ENCODE data around the gene NABP2.

DNA sequence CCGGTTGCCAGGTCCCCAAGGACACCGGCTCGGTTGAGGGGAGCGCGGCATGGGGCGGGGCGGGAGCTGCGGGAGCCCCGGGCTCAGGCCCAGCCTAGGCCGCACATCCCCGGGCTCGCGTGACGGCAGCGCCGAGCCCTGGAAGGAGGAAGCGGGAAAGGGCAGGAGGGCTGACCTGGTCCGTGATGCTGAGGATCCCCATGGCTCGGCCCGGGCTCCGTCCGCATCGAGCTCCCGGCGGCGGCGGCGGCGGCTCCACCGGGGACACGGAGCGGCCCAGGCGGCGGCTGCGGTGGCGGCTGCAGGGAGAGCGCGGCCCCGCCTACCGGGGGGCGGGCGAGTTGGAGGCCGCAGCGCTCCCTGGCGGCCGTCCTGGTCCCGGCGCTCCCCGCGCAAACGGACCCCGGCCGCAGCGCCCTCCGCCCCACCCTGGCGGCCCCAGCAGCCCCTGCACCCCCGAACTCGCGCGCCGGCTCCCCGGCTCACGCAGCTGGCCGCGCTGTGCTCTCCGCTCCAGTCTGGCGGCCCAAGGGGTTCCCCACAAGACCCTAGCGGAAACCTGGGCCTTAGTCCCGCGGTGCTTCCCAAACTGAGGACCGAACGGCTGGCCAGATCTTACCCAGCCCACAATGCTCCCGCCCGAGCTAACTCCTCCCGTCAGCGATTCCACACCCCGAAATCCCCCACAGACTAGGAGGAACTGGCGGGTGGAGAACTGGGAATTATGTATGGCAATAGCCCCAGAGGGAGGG is 34.1 kb downstream of the NABP2 start, which contains the start of gene ANKRD52:
- TF ChIP-seq, protein P1, sequence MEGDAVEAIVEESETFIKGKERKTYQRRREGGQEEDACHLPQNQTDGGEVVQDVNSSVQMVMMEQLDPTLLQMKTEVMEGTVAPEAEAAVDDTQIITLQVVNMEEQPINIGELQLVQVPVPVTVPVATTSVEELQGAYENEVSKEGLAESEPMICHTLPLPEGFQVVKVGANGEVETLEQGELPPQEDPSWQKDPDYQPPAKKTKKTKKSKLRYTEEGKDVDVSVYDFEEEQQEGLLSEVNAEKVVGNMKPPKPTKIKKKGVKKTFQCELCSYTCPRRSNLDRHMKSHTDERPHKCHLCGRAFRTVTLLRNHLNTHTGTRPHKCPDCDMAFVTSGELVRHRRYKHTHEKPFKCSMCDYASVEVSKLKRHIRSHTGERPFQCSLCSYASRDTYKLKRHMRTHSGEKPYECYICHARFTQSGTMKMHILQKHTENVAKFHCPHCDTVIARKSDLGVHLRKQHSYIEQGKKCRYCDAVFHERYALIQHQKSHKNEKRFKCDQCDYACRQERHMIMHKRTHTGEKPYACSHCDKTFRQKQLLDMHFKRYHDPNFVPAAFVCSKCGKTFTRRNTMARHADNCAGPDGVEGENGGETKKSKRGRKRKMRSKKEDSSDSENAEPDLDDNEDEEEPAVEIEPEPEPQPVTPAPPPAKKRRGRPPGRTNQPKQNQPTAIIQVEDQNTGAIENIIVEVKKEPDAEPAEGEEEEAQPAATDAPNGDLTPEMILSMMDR (IDR thresholded peaks at IDR 0.05) = peak; percentile 87
- TF ChIP-seq MYC (IDR thresholded peaks at IDR 0.05; ENCODE audit: borderline replicate concordance, low read length) = no peak
- TF ChIP-seq ESRRA (IDR thresholded peaks at IDR 0.05; ENCODE audit: borderline replicate concordance, low read length) = no peak
- TF ChIP-seq, protein P2, sequence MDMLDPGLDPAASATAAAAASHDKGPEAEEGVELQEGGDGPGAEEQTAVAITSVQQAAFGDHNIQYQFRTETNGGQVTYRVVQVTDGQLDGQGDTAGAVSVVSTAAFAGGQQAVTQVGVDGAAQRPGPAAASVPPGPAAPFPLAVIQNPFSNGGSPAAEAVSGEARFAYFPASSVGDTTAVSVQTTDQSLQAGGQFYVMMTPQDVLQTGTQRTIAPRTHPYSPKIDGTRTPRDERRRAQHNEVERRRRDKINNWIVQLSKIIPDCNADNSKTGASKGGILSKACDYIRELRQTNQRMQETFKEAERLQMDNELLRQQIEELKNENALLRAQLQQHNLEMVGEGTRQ (IDR thresholded peaks at IDR 0.05) = no peak
- no peak; the same call in 1 of the 2 replicates for TF ChIP-seq MAZ (IDR thresholded peaks at IDR 0.05; ENCODE audit: borderline replicate concordance, low read depth, low read length)
- no peak for TF ChIP-seq CEBPB (IDR thresholded peaks at IDR 0.05)
- TF ChIP-seq, protein P3, sequence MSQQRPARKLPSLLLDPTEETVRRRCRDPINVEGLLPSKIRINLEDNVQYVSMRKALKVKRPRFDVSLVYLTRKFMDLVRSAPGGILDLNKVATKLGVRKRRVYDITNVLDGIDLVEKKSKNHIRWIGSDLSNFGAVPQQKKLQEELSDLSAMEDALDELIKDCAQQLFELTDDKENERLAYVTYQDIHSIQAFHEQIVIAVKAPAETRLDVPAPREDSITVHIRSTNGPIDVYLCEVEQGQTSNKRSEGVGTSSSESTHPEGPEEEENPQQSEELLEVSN (IDR thresholded peaks at IDR 0.05; ENCODE audit: borderline replicate concordance, low read depth) = no peak
- peak; percentile 30; the same call in 1 of the 2 replicates for TF ChIP-seq RFX5 (IDR thresholded peaks at IDR 0.05)
- peak; percentile 65 for TF ChIP-seq POLR2A (IDR thresholded peaks at IDR 0.05; ENCODE audit: low read length)
- TF ChIP-seq KDM5A (IDR thresholded peaks at IDR 0.05) = peak; percentile 46; the same call in 1 of the 2 replicates
- peak; percentile 97 for TF ChIP-seq PHF8 (IDR thresholded peaks at IDR 0.05; ENCODE audit: borderline replicate concordance, low read depth)
- TF ChIP-seq, protein P4, sequence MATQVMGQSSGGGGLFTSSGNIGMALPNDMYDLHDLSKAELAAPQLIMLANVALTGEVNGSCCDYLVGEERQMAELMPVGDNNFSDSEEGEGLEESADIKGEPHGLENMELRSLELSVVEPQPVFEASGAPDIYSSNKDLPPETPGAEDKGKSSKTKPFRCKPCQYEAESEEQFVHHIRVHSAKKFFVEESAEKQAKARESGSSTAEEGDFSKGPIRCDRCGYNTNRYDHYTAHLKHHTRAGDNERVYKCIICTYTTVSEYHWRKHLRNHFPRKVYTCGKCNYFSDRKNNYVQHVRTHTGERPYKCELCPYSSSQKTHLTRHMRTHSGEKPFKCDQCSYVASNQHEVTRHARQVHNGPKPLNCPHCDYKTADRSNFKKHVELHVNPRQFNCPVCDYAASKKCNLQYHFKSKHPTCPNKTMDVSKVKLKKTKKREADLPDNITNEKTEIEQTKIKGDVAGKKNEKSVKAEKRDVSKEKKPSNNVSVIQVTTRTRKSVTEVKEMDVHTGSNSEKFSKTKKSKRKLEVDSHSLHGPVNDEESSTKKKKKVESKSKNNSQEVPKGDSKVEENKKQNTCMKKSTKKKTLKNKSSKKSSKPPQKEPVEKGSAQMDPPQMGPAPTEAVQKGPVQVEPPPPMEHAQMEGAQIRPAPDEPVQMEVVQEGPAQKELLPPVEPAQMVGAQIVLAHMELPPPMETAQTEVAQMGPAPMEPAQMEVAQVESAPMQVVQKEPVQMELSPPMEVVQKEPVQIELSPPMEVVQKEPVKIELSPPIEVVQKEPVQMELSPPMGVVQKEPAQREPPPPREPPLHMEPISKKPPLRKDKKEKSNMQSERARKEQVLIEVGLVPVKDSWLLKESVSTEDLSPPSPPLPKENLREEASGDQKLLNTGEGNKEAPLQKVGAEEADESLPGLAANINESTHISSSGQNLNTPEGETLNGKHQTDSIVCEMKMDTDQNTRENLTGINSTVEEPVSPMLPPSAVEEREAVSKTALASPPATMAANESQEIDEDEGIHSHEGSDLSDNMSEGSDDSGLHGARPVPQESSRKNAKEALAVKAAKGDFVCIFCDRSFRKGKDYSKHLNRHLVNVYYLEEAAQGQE (IDR thresholded peaks at IDR 0.05) = no peak
- TF ChIP-seq, protein P5, sequence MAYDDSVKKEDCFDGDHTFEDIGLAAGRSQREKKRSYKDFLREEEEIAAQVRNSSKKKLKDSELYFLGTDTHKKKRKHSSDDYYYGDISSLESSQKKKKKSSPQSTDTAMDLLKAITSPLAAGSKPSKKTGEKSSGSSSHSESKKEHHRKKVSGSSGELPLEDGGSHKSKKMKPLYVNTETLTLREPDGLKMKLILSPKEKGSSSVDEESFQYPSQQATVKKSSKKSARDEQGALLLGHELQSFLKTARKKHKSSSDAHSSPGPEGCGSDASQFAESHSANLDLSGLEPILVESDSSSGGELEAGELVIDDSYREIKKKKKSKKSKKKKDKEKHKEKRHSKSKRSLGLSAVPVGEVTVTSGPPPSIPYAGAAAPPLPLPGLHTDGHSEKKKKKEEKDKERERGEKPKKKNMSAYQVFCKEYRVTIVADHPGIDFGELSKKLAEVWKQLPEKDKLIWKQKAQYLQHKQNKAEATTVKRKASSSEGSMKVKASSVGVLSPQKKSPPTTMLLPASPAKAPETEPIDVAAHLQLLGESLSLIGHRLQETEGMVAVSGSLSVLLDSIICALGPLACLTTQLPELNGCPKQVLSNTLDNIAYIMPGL (CRISPR knock-in tag; IDR thresholded peaks at IDR 0.05; ENCODE audit: borderline replicate concordance) = peak; percentile 99
